H9 (cell line): ENCODE data around the gene ZCWPW1. TPM values are rescaled to one million over a fixed set of nuclear protein-coding genes. Genes with fewer than 3 reads are reported as not detected.

Source experiments
- DNase-seq: peaks from one replicate; pipeline ENCODE4 v3.0.0-alpha.2; 2017
- H2AFZ ChIP-seq: one replicate; pipeline ENCODE4 v1.6.1; 2013; ENCODE audit warnings: mild to moderate bottlenecking, low read length, control low read depth, moderate library complexity
- H2AK5ac ChIP-seq: 2 replicates; pipeline ENCODE4 v1.6.1; 2013; ENCODE audit warnings: low read length, control low read depth, mixed read lengths; ENCODE audit not compliant: insufficient read length
- H2BK120ac ChIP-seq: one replicate; pipeline ENCODE4 v1.6.1; 2013; ENCODE audit warnings: low read depth, mild to moderate bottlenecking, low read length, control low read depth, inconsistent platforms; ENCODE audit not compliant: poor library complexity, severe bottlenecking
- H2BK12ac ChIP-seq: 2 replicates; pipeline ENCODE4 v1.6.1; 2013; ENCODE audit warnings: low read length, control low read depth, mixed read lengths, low read depth; ENCODE audit not compliant: insufficient read length
- H2BK15ac ChIP-seq: 2 replicates; pipeline ENCODE4 v1.6.1; 2013; ENCODE audit warnings: low read depth, low read length, control low read depth
- H2BK20ac ChIP-seq: one replicate; pipeline ENCODE4 v1.6.1; 2013; ENCODE audit warnings: low read depth, mild to moderate bottlenecking, low read length, control low read depth, inconsistent platforms; ENCODE audit not compliant: poor library complexity, severe bottlenecking
- H2BK5ac ChIP-seq: 2 replicates; pipeline ENCODE4 v1.6.1; 2013; ENCODE audit warnings: low read length, control low read depth, mixed read lengths; ENCODE audit not compliant: insufficient read length
- H3K14ac ChIP-seq: 2 replicates; pipeline ENCODE4 v1.6.1; 2013; ENCODE audit warnings: low read length, control low read depth; ENCODE audit not compliant: insufficient read depth
- H3K18ac ChIP-seq: 2 replicates; pipeline ENCODE4 v1.6.1; 2013; ENCODE audit warnings: low read depth, mild to moderate bottlenecking, mixed read lengths, low read length, control low read depth; ENCODE audit not compliant: insufficient read length
- H3K23ac ChIP-seq: 2 replicates; pipeline ENCODE4 v1.6.1; 2013; ENCODE audit warnings: low read length, control low read depth, mixed read lengths, low read depth; ENCODE audit not compliant: insufficient read length
- H3K23me2 ChIP-seq: 2 replicates; pipeline ENCODE4 v1.6.1; 2013; ENCODE audit warnings: low read depth, mild to moderate bottlenecking, mixed read lengths, low read length, control low read depth; ENCODE audit not compliant: insufficient read length, poor library complexity, severe bottlenecking
- H3K27ac ChIP-seq: 2 replicates; pipeline ENCODE4 v1.5.1; 2013; ENCODE audit warnings: low read length, control low read depth, mixed read lengths, low read depth; ENCODE audit not compliant: insufficient read length
- H3K27me3 ChIP-seq: 2 replicates; pipeline ENCODE4 v1.6.1; 2013; ENCODE audit warnings: low read length, control low read depth, inconsistent platforms; ENCODE audit not compliant: insufficient read depth
- H3K4ac ChIP-seq: 2 replicates; pipeline ENCODE4 v1.6.1; 2013; ENCODE audit warnings: low read depth, mild to moderate bottlenecking, control low read depth, inconsistent platforms, low read length, moderate library complexity
- H3K4me1 ChIP-seq: 2 replicates; pipeline ENCODE4 v1.6.1; 2013; ENCODE audit warnings: low read length, control low read depth, inconsistent platforms; ENCODE audit not compliant: insufficient read depth
- H3K4me2 ChIP-seq: 2 replicates; pipeline ENCODE4 v1.6.1; 2013; ENCODE audit warnings: low read length, control low read depth, mixed read lengths; ENCODE audit not compliant: insufficient read length, insufficient read depth
- H3K56ac ChIP-seq: 2 replicates; pipeline ENCODE4 v1.6.1; 2013; ENCODE audit warnings: low read depth, mild to moderate bottlenecking, mixed read lengths, low read length, control low read depth; ENCODE audit not compliant: insufficient read length
- H3K79me1 ChIP-seq: 2 replicates; pipeline ENCODE4 v1.6.1; 2013; ENCODE audit warnings: low read depth, mild to moderate bottlenecking, moderate library complexity, low read length, control low read depth, inconsistent platforms; ENCODE audit not compliant: insufficient read depth, poor library complexity, severe bottlenecking
- H3K79me2 ChIP-seq: 2 replicates; pipeline ENCODE4 v1.6.1; 2013; ENCODE audit warnings: low read length, control low read depth, inconsistent platforms; ENCODE audit not compliant: insufficient read depth
- H3K9ac ChIP-seq: 2 replicates; pipeline ENCODE4 v1.6.1; 2013; ENCODE audit warnings: low read length, control low read depth, mixed read lengths; ENCODE audit not compliant: insufficient read length; ENCODE audit errors: extremely low read depth
- H3K9me3 ChIP-seq: one replicate; pipeline ENCODE4 v1.6.1; 2013; ENCODE audit warnings: low read depth, low read length, inconsistent platforms; ENCODE audit not compliant: control insufficient read depth
- H3T11ph ChIP-seq: one replicate; pipeline ENCODE4 v1.6.1; 2013; ENCODE audit warnings: mild to moderate bottlenecking, low read length, control low read depth, inconsistent platforms
- H4K20me1 ChIP-seq: one replicate; pipeline ENCODE4 v1.6.1; 2013; ENCODE audit not compliant: control insufficient read depth, insufficient read length, insufficient read depth
- H4K5ac ChIP-seq: 2 replicates; pipeline ENCODE4 v1.6.1; 2013; ENCODE audit warnings: low read depth, mild to moderate bottlenecking, mixed read lengths, low read length, control low read depth; ENCODE audit not compliant: insufficient read length
- H4K8ac ChIP-seq: replicated peaks from 2 replicates; pipeline ENCODE4 v1.6.1; 2013; ENCODE audit warnings: low read length, control low read depth, mixed read lengths, low read depth; ENCODE audit not compliant: insufficient read length
- H4K91ac ChIP-seq: 2 replicates; pipeline ENCODE4 v1.6.1; 2013; ENCODE audit warnings: low read depth, mild to moderate bottlenecking, moderate library complexity, mixed read lengths, low read length, control low read depth; ENCODE audit not compliant: insufficient read length
- H3K27ac Mint-ChIP-seq, 3 experiments: 2 replicates in 2 of 3; 3 replicates in 1 of 3; pipeline ENCODE4 v1.8.0; 2020 to 2021; ENCODE audit warnings: mixed read lengths in 3 of 3, mild to moderate bottlenecking in 1 of 3, moderate library complexity in 1 of 3
- H3K27me3 Mint-ChIP-seq: 2 replicates; pipeline ENCODE4 v1.8.0; 2021; ENCODE audit warnings: low read depth, mild to moderate bottlenecking, moderate library complexity, mixed read lengths
- H3K36me3 Mint-ChIP-seq, 3 experiments: 2 replicates in 2 of 3; 3 replicates in 1 of 3; pipeline ENCODE4 v1.8.0; 2020 to 2021; ENCODE audit warnings: low read depth in 3 of 3, mixed read lengths in 3 of 3; ENCODE audit not compliant: insufficient read depth in 1 of 3
- H3K4me1 Mint-ChIP-seq, 2 experiments: 2 replicates each; pipeline ENCODE4 v1.8.0; 2020; ENCODE audit warnings: mixed read lengths in 2 of 2
- H3K4me3 Mint-ChIP-seq, 2 experiments: 2 replicates in 1 of 2; 3 replicates in 1 of 2; pipeline ENCODE4 v1.8.0; 2020 to 2021; ENCODE audit warnings: mild to moderate bottlenecking in 2 of 2, mixed read lengths in 2 of 2, moderate library complexity in 1 of 2
- H3K9me3 Mint-ChIP-seq, 2 experiments: 2 replicates in 1 of 2; 3 replicates in 1 of 2; pipeline ENCODE4 v1.8.0; 2020; ENCODE audit warnings: mild to moderate bottlenecking in 2 of 2, mixed read lengths in 2 of 2, moderate library complexity in 1 of 2
- WGBS: extraction: QIAGEN DNeasy Blood & Tissue Kit; methylation state at CpG from one replicate; pipeline ENCODE4 v1.1.7; 2013; ENCODE audit warnings: missing lambda C conversion rate, low lambda C conversion rate, mixed read lengths; ENCODE audit not compliant: insufficient read length; ENCODE audit errors: extremely low coverage; 5-methylcytosine and 5-hydroxymethylcytosine counted together
- total RNA-seq: library from RNA; stranded (reverse); gene quantifications from 2 replicates; pipeline ENCODE4 v1.2.1, GENCODE V29; 2021
- TF ChIP-seq, protein P1 (sequence below): fragments of 200-600 bp; sonication (generic); conservative IDR thresholded peaks from 3 replicates; pipeline ENCODE4 v1.8.0; 2021; ENCODE audit warnings: antibody characterized with exemption, mild to moderate bottlenecking

Gene ZCWPW1
- total RNA-seq, 1 experiment from 2014 or later = 1.1 TPM

- peaks cover 18 to 37% of the 10 kb centered on the region in 2 experiments for H3K4me1 Mint-ChIP-seq
- no peaks in the 10 kb centered on the region for H3K9me3 Mint-ChIP-seq
- no peaks in the 10 kb centered on the region; the same call in 1 of the 2 replicates for H3K27me3 Mint-ChIP-seq
- no peak overlapping the region for H2AFZ ChIP-seq
- no peak overlapping the region for H3K14ac ChIP-seq
- no peak overlapping the region for H3K4me3 Mint-ChIP-seq
- WGBS = no CpG with 5 or more reads among the region's 16 CpGs
- no peak overlapping the region for H3K9ac ChIP-seq
- peaks cover 0 to 5% (median 3%) of the 10 kb centered on the region in 3 experiments; a peak in 2 of 7 replicates for H3K36me3 Mint-ChIP-seq
- H3K79me2 ChIP-seq = no peaks in the 10 kb centered on the region
- H4K91ac ChIP-seq = no peak overlapping the region
- no peak overlapping the region for H4K5ac ChIP-seq
- H2BK15ac ChIP-seq = no peak overlapping the region
- H3K9me3 ChIP-seq = no peaks in the 10 kb centered on the region
- H3K23me2 ChIP-seq = no peaks in the 10 kb centered on the region
- no peak overlapping the region for H3K56ac ChIP-seq
- H2BK120ac ChIP-seq = no peak overlapping the region
- no peak overlapping the region for H3K18ac ChIP-seq
- no peak overlapping the region for H2BK12ac ChIP-seq
- no peak overlapping the region for H3K27ac ChIP-seq
- H3K27me3 ChIP-seq = no peaks in the 10 kb centered on the region
- H2BK20ac ChIP-seq = no peak overlapping the region
- no peak overlapping the region for H2BK5ac ChIP-seq
- no peak overlapping the region for H3K23ac ChIP-seq
- H3K27ac Mint-ChIP-seq = no peak overlapping the region
- peaks cover 4% of the 10 kb centered on the region for H4K20me1 ChIP-seq
- no peak overlapping the region for H3K4me2 ChIP-seq
- H3T11ph ChIP-seq = no peak overlapping the region
- H2AK5ac ChIP-seq = no peak overlapping the region
- DNase-seq = no peak
- no peaks in the 10 kb centered on the region for H3K79me1 ChIP-seq
- H3K4me1 ChIP-seq = no peaks in the 10 kb centered on the region
- no peak overlapping the region for H3K4ac ChIP-seq
- H4K8ac ChIP-seq = no peak overlapping the region
- TF ChIP-seq, protein P1, sequence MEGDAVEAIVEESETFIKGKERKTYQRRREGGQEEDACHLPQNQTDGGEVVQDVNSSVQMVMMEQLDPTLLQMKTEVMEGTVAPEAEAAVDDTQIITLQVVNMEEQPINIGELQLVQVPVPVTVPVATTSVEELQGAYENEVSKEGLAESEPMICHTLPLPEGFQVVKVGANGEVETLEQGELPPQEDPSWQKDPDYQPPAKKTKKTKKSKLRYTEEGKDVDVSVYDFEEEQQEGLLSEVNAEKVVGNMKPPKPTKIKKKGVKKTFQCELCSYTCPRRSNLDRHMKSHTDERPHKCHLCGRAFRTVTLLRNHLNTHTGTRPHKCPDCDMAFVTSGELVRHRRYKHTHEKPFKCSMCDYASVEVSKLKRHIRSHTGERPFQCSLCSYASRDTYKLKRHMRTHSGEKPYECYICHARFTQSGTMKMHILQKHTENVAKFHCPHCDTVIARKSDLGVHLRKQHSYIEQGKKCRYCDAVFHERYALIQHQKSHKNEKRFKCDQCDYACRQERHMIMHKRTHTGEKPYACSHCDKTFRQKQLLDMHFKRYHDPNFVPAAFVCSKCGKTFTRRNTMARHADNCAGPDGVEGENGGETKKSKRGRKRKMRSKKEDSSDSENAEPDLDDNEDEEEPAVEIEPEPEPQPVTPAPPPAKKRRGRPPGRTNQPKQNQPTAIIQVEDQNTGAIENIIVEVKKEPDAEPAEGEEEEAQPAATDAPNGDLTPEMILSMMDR = no peak
Observed at GRCh38 chr7:100472121-100472851, 43.8 kb upstream of the ZCWPW1 start.
